Retina (tissue), 1 donor: Measurements from ENCODE around the gene NGEF.

ENCODE experiments used
- DNase-seq: peaks from one replicate; pipeline ENCODE4 v3.0.0-alpha.2; 2016

Gene NGEF

GRCh38 chr2:233041722-233042323 is 28.8 kb upstream of the NGEF start:
- DNase-seq = no peak

- no peak for DNase-seq
Measured at GRCh38 chr2:233040571-233040970, 27.5 kb upstream of the NGEF start.

DNA sequence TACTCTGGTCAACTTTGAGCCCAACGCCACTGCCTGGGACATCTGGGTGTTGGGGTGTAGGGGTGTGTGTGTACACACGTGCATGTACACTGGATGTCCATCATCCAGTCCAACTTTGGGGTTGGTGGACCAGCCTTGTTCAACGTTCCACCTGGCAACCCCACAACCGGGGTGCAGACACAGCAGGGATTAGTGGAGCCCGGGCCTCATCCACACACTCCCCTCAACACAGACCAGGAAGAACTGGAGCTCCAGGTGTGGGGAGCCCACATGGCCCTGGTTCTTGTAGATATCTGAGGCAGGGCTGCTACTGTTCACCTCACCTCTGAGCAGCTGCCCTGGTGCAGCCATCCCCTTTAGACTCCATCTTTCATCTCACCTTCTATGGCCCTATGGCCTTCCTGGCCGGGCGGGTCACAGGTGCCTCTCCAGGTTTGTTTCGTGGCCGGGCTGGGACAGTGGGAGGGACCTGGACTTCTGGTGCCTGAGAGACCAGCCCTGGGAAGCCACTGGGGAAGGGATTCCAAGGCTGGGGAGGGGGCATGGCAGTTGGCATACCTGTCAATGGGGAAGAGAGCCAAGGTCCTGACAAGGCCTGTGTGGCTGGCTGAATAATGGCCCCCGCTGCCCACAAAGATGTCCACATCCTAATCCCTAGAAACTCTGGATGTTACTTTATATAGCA is 26.9 kb upstream of the NGEF start:
- no peak for DNase-seq

DNA sequence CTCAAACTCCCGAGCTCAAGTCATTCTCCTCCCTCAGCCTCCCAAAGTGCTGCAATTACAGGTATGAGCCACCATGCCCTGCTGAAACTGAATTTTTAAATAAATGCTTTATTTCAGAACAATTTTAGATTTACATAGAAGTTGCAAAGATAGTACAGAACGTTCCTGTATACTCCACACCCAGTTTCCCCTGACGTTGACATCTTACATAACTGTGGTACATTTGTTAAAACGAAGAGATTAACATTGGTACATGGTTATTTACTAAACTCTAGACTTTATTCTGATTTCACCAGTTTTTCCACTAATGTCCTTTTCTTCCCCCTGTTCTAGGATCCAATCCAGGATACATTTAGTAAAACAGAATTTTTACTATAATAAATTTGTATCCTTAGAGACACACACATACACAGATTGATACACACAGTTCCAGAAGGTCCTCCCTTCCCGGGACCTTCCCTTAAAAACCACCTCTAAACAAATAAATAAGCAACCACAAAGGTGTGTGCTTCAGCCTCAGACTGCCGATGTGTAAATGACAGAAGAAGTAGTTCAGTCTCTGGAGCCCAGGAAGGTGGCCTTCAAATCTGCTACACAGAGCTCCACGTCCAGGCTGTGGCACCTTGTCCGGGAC is 26.3 kb upstream of the NGEF start:
- no peak for DNase-seq

DNA sequence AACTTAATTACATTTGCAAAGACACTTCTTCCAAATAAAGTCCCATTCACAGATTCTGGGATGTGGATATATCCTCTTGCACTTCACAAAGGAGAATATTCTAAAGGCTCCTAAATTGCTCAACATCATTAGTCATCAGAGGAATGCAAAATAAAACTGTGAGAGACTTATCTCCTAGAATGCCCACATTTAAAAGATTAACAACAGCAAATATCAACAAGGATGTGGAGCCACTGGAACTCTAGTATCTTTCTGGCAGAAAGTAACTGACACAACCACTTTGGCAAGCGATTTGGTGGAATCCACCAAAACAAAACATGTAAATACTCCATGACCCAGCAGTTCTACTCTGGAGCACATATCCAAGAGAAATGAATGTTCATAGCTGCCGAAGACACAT is 24.0 kb upstream of the NGEF start:
- no peak for DNase-seq

GRCh38 chr2:233036162-233036838 is 23.2 kb upstream of the NGEF start:
- no peak for DNase-seq

GRCh38 chr2:233035426-233036161 is 22.5 kb upstream of the NGEF start:
- no peak for DNase-seq

DNA sequence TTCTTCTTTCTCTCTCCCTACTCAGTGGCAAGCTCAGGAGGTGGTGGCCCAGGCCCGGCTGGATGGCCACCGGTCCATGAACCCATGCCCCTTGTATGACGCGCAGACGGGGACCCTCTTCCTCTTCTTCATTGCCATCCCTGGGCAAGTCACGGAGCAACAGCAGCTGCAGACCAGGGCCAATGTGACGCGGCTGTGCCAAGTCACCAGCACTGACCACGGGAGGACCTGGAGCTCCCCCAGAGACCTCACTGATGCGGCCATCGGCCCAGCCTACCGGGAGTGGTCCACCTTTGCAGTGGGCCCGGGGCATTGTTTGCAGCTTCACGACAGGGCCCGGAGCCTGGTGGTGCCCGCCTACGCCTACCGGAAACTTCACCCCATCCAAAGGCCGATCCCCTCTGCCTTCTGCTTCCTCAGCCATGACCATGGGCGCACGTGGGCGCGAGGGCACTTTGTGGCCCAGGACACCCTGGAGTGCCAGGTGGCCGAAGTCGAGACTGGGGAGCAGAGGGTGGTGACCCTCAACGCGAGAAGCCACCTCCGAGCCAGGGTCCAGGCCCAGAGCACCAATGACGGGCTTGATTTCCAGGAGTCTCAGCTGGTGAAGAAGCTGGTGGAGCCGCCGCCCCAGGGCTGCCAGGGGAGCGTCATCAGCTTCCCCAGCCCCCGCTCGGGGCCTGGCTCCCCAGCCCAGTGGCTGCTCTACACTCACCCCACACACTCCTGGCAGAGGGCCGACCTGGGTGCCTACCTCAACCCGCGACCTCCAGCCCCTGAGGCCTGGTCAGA is 21.2 kb upstream of the NGEF start:
- no peak for DNase-seq

DNA sequence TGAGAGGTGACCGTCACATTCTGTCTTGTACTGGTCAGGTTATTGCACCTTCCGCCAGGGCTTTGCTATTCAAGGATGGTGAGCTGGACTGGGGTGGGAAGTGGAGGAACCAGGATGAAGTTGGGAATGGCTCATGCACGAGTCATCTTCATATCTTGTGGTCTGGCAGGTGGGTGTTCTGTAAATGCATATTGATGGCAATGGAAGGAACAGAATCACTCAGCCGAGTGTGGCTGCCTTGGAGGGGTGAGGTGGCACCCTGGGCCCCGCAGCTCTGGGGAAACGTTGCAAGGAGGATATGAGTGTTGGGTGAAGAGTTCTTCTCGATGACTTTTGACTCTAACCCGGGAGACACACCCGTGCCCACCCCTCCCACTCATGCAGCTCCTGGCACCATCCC is 20.6 kb upstream of the NGEF start:
- DNase-seq = no peak

GRCh38 chr2:233032551-233033320 is 19.7 kb upstream of the NGEF start, which contains the start of gene NEU2:
TSS of gene NEU2 (plus strand) at chr2:233032672. CDS start at chr2:233032672, 0 bp downstream.
- no peak for DNase-seq

- DNase-seq = peak; percentile 44
Measured at GRCh38 chr2:233031556-233032500, 18.8 kb upstream of the NGEF start.

DNA sequence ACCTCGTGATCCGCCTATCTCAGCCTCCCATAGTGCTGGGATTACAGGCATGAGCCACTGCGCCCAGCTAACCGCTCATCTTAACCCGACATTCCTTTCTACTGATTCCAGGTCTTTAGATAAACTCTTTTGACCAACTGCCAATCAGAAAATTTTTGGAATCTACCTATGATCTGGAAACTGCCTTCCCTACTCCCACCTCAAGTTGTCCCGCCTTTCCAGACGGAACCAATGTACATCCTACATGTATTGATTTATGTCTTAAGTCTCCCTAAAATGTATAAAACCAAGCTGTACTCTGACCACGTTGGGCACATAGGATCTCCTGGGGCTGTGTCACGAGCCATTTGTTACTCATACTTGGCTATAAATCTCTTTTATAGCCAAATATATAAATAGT is 16.3 kb upstream of the NGEF start:
- DNase-seq = no peak

DNA sequence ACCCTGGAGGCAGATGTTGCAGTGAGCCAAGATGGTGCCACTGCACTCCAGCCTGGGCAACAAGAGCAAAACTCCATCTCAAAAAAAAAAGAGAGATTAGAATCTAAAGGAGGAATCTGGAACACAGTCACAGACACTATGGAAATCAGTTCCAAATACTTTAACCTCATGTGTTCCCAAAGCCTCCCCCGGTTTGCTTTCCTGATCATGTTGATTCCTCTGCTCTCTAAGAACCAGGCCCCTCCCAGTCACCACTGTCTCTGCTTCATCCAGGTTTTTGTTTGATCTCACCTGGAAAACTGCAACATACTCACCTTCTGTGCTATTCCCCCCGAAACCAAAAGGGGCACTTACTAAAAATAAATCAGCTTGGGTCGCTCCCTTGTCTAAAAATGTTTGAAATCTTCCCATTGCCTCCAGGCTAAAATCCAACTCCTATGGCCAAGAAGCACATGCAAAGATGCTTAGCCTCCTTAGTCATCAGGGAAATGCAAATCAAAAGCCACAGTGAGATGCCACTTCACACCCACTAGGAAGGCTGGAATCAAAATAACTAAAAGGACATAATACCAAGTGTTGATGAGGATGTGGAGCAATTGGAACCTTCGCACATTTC is 13.2 kb upstream of the NGEF start:
- DNase-seq = no peak

DNA sequence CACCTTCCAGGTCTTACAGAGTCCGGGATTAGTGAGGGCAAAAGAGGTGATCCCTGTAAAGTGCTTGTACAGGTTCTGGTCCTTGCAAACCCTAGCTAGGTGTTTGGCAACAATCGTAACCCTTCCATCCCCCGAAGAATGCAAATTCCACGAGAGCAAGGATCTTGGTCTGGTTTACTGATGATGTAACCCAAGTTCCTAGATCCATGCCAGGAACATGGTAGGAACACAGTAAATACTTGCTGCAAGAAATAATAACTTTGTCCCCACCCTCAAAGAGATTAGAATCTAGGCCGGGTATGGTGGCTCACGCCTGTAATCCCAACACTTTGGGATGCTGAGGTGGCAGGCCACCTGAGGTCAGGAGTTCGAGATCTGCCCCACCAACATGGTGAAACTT is 12.7 kb upstream of the NGEF start:
- DNase-seq = no peak

DNA sequence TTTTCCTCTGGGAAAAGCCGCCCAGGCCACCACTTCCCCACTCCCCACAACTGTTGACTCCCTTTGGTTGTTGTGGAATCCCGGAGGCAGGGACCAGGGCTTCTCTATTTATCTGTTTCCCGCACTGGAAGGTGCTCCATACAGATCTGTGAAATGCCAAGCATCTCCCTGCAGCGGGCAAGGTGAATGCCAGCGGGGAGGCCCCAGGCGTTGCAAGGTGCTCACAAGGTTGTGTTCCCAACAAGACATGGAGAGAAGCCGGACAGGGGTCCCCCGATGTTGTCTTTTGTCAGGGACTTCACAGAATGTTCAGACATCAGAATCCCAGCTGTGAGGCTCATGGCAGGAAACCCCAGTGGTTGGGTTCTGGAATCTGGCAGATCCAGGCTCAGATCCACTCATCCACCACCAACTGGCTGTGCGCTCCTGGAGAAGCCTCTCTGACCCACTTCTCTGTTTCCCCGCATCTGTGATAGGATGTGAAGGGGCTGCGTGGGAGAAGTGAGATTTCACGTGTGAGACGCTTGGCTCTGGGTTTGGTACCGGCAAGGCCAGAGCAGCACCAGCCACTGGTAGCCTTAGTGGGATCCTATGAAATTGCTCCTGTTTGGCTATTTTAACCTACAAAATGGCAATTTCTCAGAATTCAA is 10.8 kb upstream of the NGEF start:
- no peak for DNase-seq

GRCh38 chr2:233023007-233023760 is 10.1 kb upstream of the NGEF start:
- no peak for DNase-seq

GRCh38 chr2:233022561-233022960 is 9.5 kb upstream of the NGEF start:
- DNase-seq = no peak

GRCh38 chr2:233021771-233022170 is 8.7 kb upstream of the NGEF start:
- DNase-seq = no peak
